ENCODE data around the gene AP1B1.

AP1B1 gene

DNA sequence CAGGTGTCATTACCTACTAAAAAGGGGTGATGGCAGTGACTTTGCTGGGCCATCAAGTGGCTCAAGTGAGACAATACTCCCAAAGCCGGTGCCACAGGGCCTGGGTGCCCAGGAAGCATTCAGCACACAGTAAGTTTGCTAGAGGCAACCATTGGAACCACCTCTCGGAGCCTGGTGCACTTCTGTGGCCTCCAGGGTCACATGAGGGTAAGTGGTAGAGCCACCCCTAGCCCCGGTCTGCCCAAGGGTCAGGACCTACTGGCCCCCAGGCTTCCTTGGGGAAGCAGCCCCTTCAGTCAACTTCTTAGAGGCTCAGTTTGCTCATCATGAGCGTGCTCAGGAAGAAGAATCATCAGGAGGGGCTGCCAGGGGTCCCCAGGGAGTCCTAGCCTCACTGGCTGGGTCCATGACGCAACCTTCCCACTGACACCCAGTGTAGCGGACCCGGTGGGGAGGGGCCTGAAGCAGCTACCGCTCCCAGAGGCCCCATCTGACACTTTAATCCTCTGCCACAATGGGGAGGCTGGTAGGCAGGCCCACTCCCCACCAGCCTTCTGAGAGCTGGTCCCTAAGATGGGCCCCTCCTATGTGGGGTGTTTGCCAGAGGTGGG is 55.4 kb downstream of the AP1B1 start:
- TF ChIP-seq, protein P1, sequence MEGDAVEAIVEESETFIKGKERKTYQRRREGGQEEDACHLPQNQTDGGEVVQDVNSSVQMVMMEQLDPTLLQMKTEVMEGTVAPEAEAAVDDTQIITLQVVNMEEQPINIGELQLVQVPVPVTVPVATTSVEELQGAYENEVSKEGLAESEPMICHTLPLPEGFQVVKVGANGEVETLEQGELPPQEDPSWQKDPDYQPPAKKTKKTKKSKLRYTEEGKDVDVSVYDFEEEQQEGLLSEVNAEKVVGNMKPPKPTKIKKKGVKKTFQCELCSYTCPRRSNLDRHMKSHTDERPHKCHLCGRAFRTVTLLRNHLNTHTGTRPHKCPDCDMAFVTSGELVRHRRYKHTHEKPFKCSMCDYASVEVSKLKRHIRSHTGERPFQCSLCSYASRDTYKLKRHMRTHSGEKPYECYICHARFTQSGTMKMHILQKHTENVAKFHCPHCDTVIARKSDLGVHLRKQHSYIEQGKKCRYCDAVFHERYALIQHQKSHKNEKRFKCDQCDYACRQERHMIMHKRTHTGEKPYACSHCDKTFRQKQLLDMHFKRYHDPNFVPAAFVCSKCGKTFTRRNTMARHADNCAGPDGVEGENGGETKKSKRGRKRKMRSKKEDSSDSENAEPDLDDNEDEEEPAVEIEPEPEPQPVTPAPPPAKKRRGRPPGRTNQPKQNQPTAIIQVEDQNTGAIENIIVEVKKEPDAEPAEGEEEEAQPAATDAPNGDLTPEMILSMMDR (IDR thresholded peaks at IDR 0.05; ENCODE audit: control insufficient read depth, extremely low read depth, insufficient read depth), result no peak
- H3K4me3 ChIP-seq (ENCODE audit: low read depth, low read length), result no peak overlapping the region
- DNase-seq (ENCODE audit: low read depth), result no peak

DNA sequence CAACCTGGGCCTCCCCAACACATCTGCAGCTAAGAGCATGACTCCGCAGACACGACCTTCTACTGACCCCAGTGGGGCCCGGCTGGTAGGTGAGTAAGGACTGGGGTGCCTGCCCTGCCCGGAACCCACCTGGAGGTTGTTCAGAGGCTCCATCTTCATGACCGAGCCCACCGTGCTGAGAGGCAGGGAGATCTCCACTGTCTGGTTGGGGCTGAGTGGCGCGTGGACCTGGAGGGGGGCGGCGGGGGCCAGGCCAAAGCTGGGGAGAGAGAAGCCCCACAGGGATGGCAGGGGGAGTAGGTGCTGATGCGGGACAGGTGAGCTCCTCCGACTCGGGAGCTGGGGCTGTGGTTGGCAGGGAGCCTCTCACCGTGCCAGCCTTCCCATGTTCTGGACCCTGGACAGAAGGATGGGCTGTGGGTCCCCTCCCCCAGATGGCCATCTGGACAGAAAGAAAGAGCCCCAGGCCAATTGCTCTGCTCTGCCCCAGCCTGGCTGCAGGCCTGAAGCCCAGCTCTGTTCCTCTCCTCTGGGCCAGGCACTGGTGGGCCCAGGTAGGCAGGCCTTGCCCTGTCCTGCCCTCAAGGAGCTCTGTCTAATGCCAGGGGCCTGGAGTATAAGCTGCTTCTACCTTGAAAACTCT is 56.6 kb downstream of the AP1B1 start:
- TF ChIP-seq, protein P1 (IDR thresholded peaks at IDR 0.05; ENCODE audit: control insufficient read depth, extremely low read depth, insufficient read depth), result no peak
- H3K4me3 ChIP-seq (ENCODE audit: low read depth, low read length), result no peak overlapping the region
- no peak for DNase-seq (ENCODE audit: low read depth)

DNA sequence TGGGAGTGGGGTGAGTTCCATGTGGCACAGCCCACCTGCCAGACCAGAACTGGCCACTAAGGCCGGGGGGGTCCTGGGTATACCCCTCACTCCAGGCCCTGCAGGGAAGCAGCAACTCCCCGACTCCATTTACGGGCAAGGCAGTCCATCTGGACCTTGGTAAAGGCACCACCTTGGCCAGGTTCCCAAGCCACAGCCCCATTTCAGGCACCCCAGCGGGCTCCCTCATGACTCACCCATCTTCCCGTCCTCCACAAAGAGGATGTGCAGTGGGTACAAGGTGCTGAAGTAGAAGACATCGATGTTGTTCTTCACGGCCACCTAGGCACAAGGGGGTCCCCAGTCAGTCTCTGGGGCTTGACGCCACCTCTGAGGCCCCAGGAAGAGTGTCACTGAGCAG is 57.2 kb downstream of the AP1B1 start:
- TF ChIP-seq, protein P1 (IDR thresholded peaks at IDR 0.05; ENCODE audit: control insufficient read depth, extremely low read depth, insufficient read depth), result no peak
- no peak for DNase-seq (ENCODE audit: low read depth)
- no peak overlapping the region for H3K4me3 ChIP-seq (ENCODE audit: low read depth, low read length)

DNA sequence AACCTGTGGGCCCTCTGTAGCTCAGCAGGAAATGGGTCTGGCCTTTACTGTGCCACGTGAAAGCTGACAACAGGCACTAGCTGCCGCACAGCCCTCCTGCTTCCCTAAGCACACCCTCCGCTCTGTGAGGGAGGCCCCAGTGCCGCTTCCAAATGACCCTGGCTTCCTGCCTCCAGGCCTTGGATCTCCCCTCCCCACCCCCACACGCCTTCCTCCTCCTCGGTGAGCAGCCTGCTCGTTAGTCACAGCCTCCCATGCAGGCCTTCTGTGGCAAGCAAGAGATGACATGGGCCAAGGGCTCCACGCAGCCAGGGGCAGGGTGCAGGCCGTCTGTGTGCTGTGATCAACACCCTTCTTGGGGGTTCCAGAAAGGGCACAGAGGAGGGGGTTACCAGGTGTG is 57.6 kb downstream of the AP1B1 start:
- TF ChIP-seq, protein P1 (IDR thresholded peaks at IDR 0.05; ENCODE audit: control insufficient read depth, extremely low read depth, insufficient read depth), result no peak
- DNase-seq (ENCODE audit: low read depth), result no peak
- no peak overlapping the region for H3K4me3 ChIP-seq (ENCODE audit: low read depth, low read length)

DNA sequence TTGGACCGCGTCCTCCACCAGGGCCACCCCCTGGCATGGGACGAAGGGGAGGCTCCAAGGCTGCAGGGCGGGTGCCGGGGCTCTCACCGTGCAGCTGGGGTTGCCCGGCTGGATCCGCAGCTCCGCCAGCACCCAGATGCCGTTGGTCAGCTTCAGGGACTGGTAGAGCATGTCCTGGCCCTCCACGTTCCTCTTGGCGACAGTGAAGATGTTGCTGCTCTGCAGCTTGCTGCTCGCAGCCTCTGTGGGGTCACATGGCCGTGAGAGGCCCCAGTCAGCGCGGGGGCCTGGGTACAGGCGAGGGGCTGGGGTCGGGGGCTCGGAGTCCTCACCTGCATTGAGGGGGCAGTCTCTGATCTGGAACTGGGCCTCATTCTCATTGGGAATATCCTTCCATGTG is 58.1 kb downstream of the AP1B1 start:
- no peak for DNase-seq (ENCODE audit: low read depth)
- TF ChIP-seq, protein P1 (IDR thresholded peaks at IDR 0.05; ENCODE audit: control insufficient read depth, extremely low read depth, insufficient read depth), result no peak
- no peak overlapping the region for H3K4me3 ChIP-seq (ENCODE audit: low read depth, low read length)

DNA sequence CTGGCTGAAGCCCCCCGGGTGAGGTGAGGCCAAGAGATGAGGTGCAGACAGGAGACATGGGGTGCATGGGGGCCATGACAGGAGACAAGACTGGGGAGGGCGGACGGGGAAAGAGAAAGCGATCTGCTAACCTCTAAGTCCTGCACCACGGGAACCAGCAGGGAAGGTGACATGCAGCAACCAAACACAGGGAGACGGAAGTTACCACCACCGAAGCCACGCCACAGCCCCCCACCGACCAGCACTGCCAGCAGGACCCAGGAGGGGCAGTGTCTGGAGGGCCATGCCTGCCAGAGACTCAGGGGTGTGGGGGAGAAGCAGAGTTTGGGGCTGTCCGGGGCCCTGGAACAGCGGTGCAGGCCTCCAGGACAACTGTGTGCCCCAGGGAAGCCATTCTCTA is 58.8 kb downstream of the AP1B1 start:
- DNase-seq (ENCODE audit: low read depth), result no peak

More for the DNA sequence above, 58.8 kb downstream of the AP1B1 start:
- TF ChIP-seq, protein P1 (IDR thresholded peaks at IDR 0.05; ENCODE audit: control insufficient read depth, extremely low read depth, insufficient read depth), result no peak
- H3K4me3 ChIP-seq (ENCODE audit: low read depth, low read length), result no peak overlapping the region
